ENCODE results near the gene BTNL3. TPM values are rescaled to one million over a fixed set of nuclear protein-coding genes. Genes with fewer than 3 reads are reported as not detected.

Gene BTNL3
- total RNA-seq, 1 experiment from 2014 or later = not detected

GRCh38 chr5:180988016-180988415 is 630 bp upstream of the BTNL3 start:
- intact Hi-C loops (cut with micrococcal nuclease; ENCODE audit: unreplicated experiment) = no loop called here
- Histone ChIP-seq H3K9me3 (ENCODE audit: insufficient read depth, low read depth) (no peaks in the 10 kb centered on the region), H3K4me2 (no peak overlapping the region), H3K4me3 (no peak overlapping the region), H3K4me1 (replicated peaks; ENCODE audit: insufficient read depth) (no peaks in the 10 kb centered on the region), H3K36me3 (ENCODE audit: low read depth) (no peaks in the 10 kb centered on the region), H3K27ac (no peak overlapping the region), H3K27me3 (ENCODE audit: insufficient read depth, low read depth) (no peaks in the 10 kb centered on the region), H2AFZ (no peak overlapping the region), H4K20me1 (ENCODE audit: insufficient read depth) (no peaks in the 10 kb centered on the region), H3K79me2 (ENCODE audit: low read depth) (no peaks in the 10 kb centered on the region), H3K9me2 (ENCODE audit: insufficient read depth) (no peaks in the 10 kb centered on the region), H3F3A (ENCODE audit: insufficient read depth, low read depth) (no peaks in the 10 kb centered on the region)
- DNase-seq = no peak
- TF ChIP-seq, protein P1, sequence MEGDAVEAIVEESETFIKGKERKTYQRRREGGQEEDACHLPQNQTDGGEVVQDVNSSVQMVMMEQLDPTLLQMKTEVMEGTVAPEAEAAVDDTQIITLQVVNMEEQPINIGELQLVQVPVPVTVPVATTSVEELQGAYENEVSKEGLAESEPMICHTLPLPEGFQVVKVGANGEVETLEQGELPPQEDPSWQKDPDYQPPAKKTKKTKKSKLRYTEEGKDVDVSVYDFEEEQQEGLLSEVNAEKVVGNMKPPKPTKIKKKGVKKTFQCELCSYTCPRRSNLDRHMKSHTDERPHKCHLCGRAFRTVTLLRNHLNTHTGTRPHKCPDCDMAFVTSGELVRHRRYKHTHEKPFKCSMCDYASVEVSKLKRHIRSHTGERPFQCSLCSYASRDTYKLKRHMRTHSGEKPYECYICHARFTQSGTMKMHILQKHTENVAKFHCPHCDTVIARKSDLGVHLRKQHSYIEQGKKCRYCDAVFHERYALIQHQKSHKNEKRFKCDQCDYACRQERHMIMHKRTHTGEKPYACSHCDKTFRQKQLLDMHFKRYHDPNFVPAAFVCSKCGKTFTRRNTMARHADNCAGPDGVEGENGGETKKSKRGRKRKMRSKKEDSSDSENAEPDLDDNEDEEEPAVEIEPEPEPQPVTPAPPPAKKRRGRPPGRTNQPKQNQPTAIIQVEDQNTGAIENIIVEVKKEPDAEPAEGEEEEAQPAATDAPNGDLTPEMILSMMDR (conservative IDR thresholded peaks at IDR 0.05) = no peak
- no peak for TF ChIP-seq EZH2 (IDR thresholded peaks at IDR 0.05; ENCODE audit: low read depth)
- ChIA-PET CTCF (no interaction called here), POLR2A (ENCODE audit: unreplicated experiment) (no interaction called here)
- no TSS peak for BruUV-seq (replicated peaks)

DNA sequence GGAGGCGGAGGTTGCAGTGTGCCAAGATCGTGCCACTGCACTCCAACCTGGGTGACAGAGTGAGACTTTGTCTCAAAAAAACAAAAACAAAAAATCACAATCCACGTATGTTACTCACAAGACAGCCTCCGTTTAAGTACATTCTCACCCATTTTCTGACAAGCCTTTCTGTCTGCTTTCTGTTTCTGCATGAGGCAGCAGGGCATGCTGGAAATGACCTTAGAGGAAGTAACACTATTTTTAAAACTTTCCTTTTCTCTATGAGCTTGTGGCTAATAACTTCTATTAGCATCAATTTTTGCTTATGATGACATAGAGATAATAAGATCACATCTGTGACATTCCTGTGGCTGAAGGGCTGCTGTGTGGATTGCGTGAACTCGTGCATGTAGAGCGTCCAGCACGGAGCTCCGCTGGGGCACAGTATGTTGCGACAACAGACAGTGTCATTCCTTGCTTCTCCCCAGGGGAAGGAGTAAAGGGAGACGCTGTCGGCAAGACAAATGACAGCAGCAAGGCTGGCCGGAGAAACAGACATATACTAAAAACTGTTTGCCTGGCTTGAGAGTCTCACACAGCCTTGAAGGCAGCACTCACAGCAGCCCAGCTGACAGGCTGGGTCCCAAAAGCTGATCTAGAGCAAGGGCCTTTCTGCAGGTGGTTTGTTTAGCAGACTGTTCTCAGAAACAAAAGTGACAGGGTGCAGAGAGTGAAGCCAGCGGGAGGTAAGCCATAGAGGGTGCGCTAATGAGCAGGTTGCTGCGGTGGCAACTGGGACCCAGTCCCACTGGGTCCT is 1.6 kb downstream of the BTNL3 start:
- H3K27ac ChIP-seq = no peak overlapping the region
- no peaks in the 10 kb centered on the region for H3K9me2 ChIP-seq (ENCODE audit: insufficient read depth)
- H3K9me3 ChIP-seq (ENCODE audit: insufficient read depth, low read depth) = no peaks in the 10 kb centered on the region
- no peaks in the 10 kb centered on the region for H3F3A ChIP-seq (ENCODE audit: insufficient read depth, low read depth)
- intact Hi-C loops (cut with micrococcal nuclease; ENCODE audit: unreplicated experiment) = no loop called here
- H3K4me2 ChIP-seq = no peak overlapping the region
- TF ChIP-seq, protein P1 (conservative IDR thresholded peaks at IDR 0.05) = no peak
- TF ChIP-seq EZH2 (IDR thresholded peaks at IDR 0.05; ENCODE audit: low read depth) = no peak
- no peaks in the 10 kb centered on the region for H3K36me3 ChIP-seq (ENCODE audit: low read depth)
- H3K4me1 ChIP-seq (replicated peaks; ENCODE audit: insufficient read depth) = no peaks in the 10 kb centered on the region
- no peak overlapping the region for H2AFZ ChIP-seq
- H3K27me3 ChIP-seq (ENCODE audit: insufficient read depth, low read depth) = no peaks in the 10 kb centered on the region
- H3K4me3 ChIP-seq = no peak overlapping the region
- ChIA-PET CTCF (no interaction called here), POLR2A (ENCODE audit: unreplicated experiment) (no interaction called here)
- no peaks in the 10 kb centered on the region for H4K20me1 ChIP-seq (ENCODE audit: insufficient read depth)
- no TSS peak for BruUV-seq (replicated peaks)
- no peak for DNase-seq
- no peaks in the 10 kb centered on the region for H3K79me2 ChIP-seq (ENCODE audit: low read depth)

GRCh38 chr5:180990882-180991242 is 2.2 kb downstream of the BTNL3 start:
- H3F3A ChIP-seq (ENCODE audit: insufficient read depth, low read depth) = no peaks in the 10 kb centered on the region
- no TSS peak for BruUV-seq (replicated peaks)
- no peaks in the 10 kb centered on the region for H3K4me1 ChIP-seq (replicated peaks; ENCODE audit: insufficient read depth)
- H3K9me2 ChIP-seq (ENCODE audit: insufficient read depth) = no peaks in the 10 kb centered on the region
- TF ChIP-seq, protein P1 (conservative IDR thresholded peaks at IDR 0.05) = no peak
- TF ChIP-seq EZH2 (IDR thresholded peaks at IDR 0.05; ENCODE audit: low read depth) = no peak
- ChIA-PET POLR2A (ENCODE audit: unreplicated experiment) (no interaction called here), CTCF (no interaction called here)
- H3K27ac ChIP-seq = no peak overlapping the region
- no peak overlapping the region for H2AFZ ChIP-seq
- no peaks in the 10 kb centered on the region for H4K20me1 ChIP-seq (ENCODE audit: insufficient read depth)
- H3K4me3 ChIP-seq = no peak overlapping the region
- H3K9me3 ChIP-seq (ENCODE audit: insufficient read depth, low read depth) = no peaks in the 10 kb centered on the region
- H3K4me2 ChIP-seq = no peak overlapping the region
- intact Hi-C loops (cut with micrococcal nuclease; ENCODE audit: unreplicated experiment) = no loop called here
- DNase-seq = no peak
- no peaks in the 10 kb centered on the region for H3K27me3 ChIP-seq (ENCODE audit: insufficient read depth, low read depth)
- H3K79me2 ChIP-seq (ENCODE audit: low read depth) = no peaks in the 10 kb centered on the region
- H3K36me3 ChIP-seq (ENCODE audit: low read depth) = no peaks in the 10 kb centered on the region
